Adrenal gland (tissue), 5 donors: Measurements from ENCODE around the gene CPED1.

Experiments
- CTCF ChIP-seq, 6 experiments: fragments of 450-650 bp in 4 of 6; fragments of 200-600 bp in 2 of 6; sonication (generic) in 1 of 6; IDR thresholded peaks; 1 replicate in 5 of 6; 2 replicates in 1 of 6; pipeline versions ENCODE4 v1.5.1 to v1.8.0; 2016 to 2021; ENCODE audit warnings: antibody characterized with exemption in 6 of 6, mild to moderate bottlenecking in 2 of 6, moderate library complexity in 1 of 6
- POLR2A ChIP-seq, 2 donors: fragments of 450-650 bp; IDR thresholded peaks; one replicate each; pipeline ENCODE4 v1.6.1; 2017; ENCODE audit warnings: antibody characterized with exemption in 2 of 2, mild to moderate bottlenecking in 2 of 2, moderate library complexity in 1 of 2
- donor health status: DM: no; HTN: no; CAD: no.

- TF ChIP-seq CTCF (IDR thresholded peaks at IDR 0.05) (no peak), POLR2A (IDR thresholded peaks at IDR 0.05) (no peak)
Measured at GRCh38 chr7:121202834-121203233, 214.3 kb downstream of the CPED1 start.
